HFF-Myc (cell line): ENCODE data around the gene ATP6V1B1.
A peak's percentile ranks its signal among the peaks of the same experiment; 100 is the strongest.

ENCODE experiments used
- DNase-seq: peaks from one replicate; pipeline ENCODE4 v3.0.0-alpha.2; 2011; ENCODE audit warnings: low read depth; ENCODE audit errors: extremely low read depth
- H3K4me3 ChIP-seq: replicated peaks from 2 replicates; pipeline ENCODE4 v1.5.1; 2011; ENCODE audit warnings: low read depth, mild to moderate bottlenecking, control low read depth, low read length
- CTCF ChIP-seq: IDR thresholded peaks from 2 replicates; pipeline ENCODE4 v1.5.1; 2012; ENCODE audit warnings: mild to moderate bottlenecking, low read depth, low read length, control low read depth; ENCODE audit errors: missing control alignments

ATP6V1B1 gene

GRCh38 chr2:70983506-70984227 lies 48.0 kb downstream of the ATP6V1B1 start:
- no peak for DNase-seq
- no peak for TF ChIP-seq CTCF

GRCh38 chr2:70984228-70984575 lies 48.5 kb downstream of the ATP6V1B1 start:
- DNase-seq: no peak
- TF ChIP-seq CTCF: no peak
- no peak overlapping the region for H3K4me3 ChIP-seq

More at GRCh38 chr2:70983506-70984227, 48.0 kb downstream of the ATP6V1B1 start:
- no peak overlapping the region for H3K4me3 ChIP-seq

GRCh38 chr2:70984576-70985282 lies 49.0 kb downstream of the ATP6V1B1 start:
- TF ChIP-seq CTCF: peak; percentile 70
- DNase-seq: peak; percentile 16
- no peak overlapping the region for H3K4me3 ChIP-seq

GRCh38 chr2:70985283-70985688 lies 49.6 kb downstream of the ATP6V1B1 start:
- no peak for TF ChIP-seq CTCF
- H3K4me3 ChIP-seq: no peak overlapping the region
- no peak for DNase-seq

- no peak for DNase-seq
- no peak for TF ChIP-seq CTCF
Observed at GRCh38 chr2:70985956-70986355, 50.3 kb downstream of the ATP6V1B1 start.

GRCh38 chr2:70986499-70987189 lies 50.9 kb downstream of the ATP6V1B1 start:
- no peak overlapping the region for H3K4me3 ChIP-seq
- TF ChIP-seq CTCF: no peak
- no peak for DNase-seq

More at GRCh38 chr2:70985956-70986355, 50.3 kb downstream of the ATP6V1B1 start:
- H3K4me3 ChIP-seq: no peak overlapping the region
